ENCODE data around the gene FAM168B.

- TF ChIP-seq CTCF (IDR thresholded peaks at IDR 0.05; ENCODE audit: low read length) = no peak
- TF ChIP-seq EZH2 (IDR thresholded peaks at IDR 0.05; ENCODE audit: borderline replicate concordance, low read length) = no peak
Observed at GRCh38 chr2:131142849-131143248, 49.6 kb upstream of the FAM168B start.
